CD1c-positive myeloid dendritic cell (primary cell): Measurements from ENCODE around the gene AMIGO1.

Source experiments
- DNase-seq: peaks from one replicate; pipeline ENCODE4 v3.0.0-alpha.2; 2016; ENCODE audit errors: extremely low spot score

AMIGO1 gene

GRCh38 chr1:109509176-109510134 lies at the start of gene AMIGO1:
Gene AMIGO1, minus strand, starts transcription at chr1:109509727. Its CDS starts 815 bp downstream, at chr1:109508912.
- peak; percentile 72 for DNase-seq

- no peak for DNase-seq
Observed at GRCh38 chr1:109557520-109557919, 48.0 kb upstream of the AMIGO1 start.

GRCh38 chr1:109556563-109556962 lies 47.0 kb upstream of the AMIGO1 start:
- DNase-seq, result no peak

GRCh38 chr1:109548321-109549267 lies 39.1 kb upstream of the AMIGO1 start, which contains the start of gene GNAI3:
Gene GNAI3, plus strand, starts transcription at chr1:109548615. Its CDS starts 106 bp downstream, at chr1:109548721.
- peak; percentile 98 for DNase-seq

- no peak for DNase-seq
Observed at GRCh38 chr1:109547463-109548320, 38.2 kb upstream of the AMIGO1 start.

- peak; percentile 94 for DNase-seq
Observed at GRCh38 chr1:109546311-109547109, 37.0 kb upstream of the AMIGO1 start.

GRCh38 chr1:109543988-109544735 lies 34.6 kb upstream of the AMIGO1 start:
- DNase-seq, result no peak

- DNase-seq, result no peak
Observed at GRCh38 chr1:109543283-109543987, 33.9 kb upstream of the AMIGO1 start.

- DNase-seq, result no peak
Observed at GRCh38 chr1:109542657-109543056, 33.1 kb upstream of the AMIGO1 start.

- DNase-seq, result no peak
Observed at GRCh38 chr1:109541102-109541501, 31.6 kb upstream of the AMIGO1 start.

- no peak for DNase-seq
Observed at GRCh38 chr1:109539676-109540075, 30.1 kb upstream of the AMIGO1 start, which contains the start of gene GPR61. Gene GPR61, plus strand, starts transcription at chr1:109539872. Its CDS starts 3,151 bp downstream, at chr1:109543023.

GRCh38 chr1:109538827-109539555 lies 29.5 kb upstream of the AMIGO1 start:
- no peak for DNase-seq

GRCh38 chr1:109537450-109538178 lies 28.1 kb upstream of the AMIGO1 start:
- DNase-seq, result no peak

- no peak for DNase-seq
Observed at GRCh38 chr1:109535971-109536491, 26.5 kb upstream of the AMIGO1 start.

GRCh38 chr1:109535481-109535880 lies 26.0 kb upstream of the AMIGO1 start:
- no peak for DNase-seq

- peak; percentile 21 for DNase-seq
Observed at GRCh38 chr1:109534307-109534858, 24.9 kb upstream of the AMIGO1 start.
